ENCODE data around the gene ICE2.

Gene ICE2

DNA sequence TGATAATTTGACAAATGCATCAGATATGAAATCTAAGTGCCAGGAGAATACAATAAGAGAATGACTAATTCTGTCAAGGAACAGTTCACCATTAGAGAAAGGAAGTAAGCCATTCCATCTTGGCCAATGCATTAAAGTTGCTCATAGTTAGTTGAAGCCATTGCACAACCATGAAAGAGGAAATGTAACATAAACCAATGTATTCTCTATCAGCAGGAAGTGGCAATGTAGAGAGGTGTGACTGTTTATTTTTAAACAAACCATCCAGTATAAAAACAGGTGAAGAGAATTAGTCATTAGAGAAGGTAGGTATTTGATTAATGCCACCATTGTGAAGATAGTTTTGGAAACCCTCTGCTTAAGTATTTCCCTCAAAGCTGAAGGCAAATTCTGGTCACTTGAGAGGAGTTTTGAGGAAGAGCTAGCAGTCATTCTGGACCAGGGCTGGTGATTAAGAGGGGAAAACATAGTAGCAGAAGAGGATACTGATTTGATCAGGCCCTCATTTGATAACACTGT, 70.4 kb downstream of the ICE2 start:
- H3K27ac ChIP-seq (ENCODE audit: low read depth, low read length): no peak overlapping the region
- H3K4me2 ChIP-seq (ENCODE audit: low read depth, low read length, poor library complexity, severe bottlenecking): no peak overlapping the region
- no peaks in the 10 kb centered on the region for H3K79me2 ChIP-seq (ENCODE audit: insufficient read depth, low read length)
- H3K27me3 ChIP-seq (ENCODE audit: low read length): no peaks in the 10 kb centered on the region
- no peaks in the 10 kb centered on the region for H4K20me1 ChIP-seq (ENCODE audit: low read depth, low read length)
- H3K9me2 ChIP-seq (replicated peaks; ENCODE audit: insufficient read depth, low read length): no peaks in the 10 kb centered on the region
- no peak overlapping the region for H2AFZ ChIP-seq (ENCODE audit: low read depth, low read length, severe bottlenecking)
- no peak for TF ChIP-seq EZH2phosphoT487 (conservative IDR thresholded peaks at IDR 0.05; ENCODE audit: low read length)
- TF ChIP-seq, protein P1, sequence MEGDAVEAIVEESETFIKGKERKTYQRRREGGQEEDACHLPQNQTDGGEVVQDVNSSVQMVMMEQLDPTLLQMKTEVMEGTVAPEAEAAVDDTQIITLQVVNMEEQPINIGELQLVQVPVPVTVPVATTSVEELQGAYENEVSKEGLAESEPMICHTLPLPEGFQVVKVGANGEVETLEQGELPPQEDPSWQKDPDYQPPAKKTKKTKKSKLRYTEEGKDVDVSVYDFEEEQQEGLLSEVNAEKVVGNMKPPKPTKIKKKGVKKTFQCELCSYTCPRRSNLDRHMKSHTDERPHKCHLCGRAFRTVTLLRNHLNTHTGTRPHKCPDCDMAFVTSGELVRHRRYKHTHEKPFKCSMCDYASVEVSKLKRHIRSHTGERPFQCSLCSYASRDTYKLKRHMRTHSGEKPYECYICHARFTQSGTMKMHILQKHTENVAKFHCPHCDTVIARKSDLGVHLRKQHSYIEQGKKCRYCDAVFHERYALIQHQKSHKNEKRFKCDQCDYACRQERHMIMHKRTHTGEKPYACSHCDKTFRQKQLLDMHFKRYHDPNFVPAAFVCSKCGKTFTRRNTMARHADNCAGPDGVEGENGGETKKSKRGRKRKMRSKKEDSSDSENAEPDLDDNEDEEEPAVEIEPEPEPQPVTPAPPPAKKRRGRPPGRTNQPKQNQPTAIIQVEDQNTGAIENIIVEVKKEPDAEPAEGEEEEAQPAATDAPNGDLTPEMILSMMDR (IDR thresholded peaks at IDR 0.05; ENCODE audit: insufficient read depth, low read length, poor library complexity, severe bottlenecking): no peak
- no peak overlapping the region for H3K9ac ChIP-seq (ENCODE audit: low read length)
- H3F3A ChIP-seq (ENCODE audit: insufficient read depth): no peaks in the 10 kb centered on the region
- no peaks in the 10 kb centered on the region for H3K36me3 ChIP-seq (ENCODE audit: low read length)
- H3K9me3 ChIP-seq (ENCODE audit: insufficient read depth, low read length): no peaks in the 10 kb centered on the region
- no peak overlapping the region for H3K4me3 ChIP-seq (ENCODE audit: insufficient read depth, low read length, poor library complexity, severe bottlenecking)

- Histone ChIP-seq H3K9me2 (replicated peaks; ENCODE audit: insufficient read depth, low read length) (no peaks in the 10 kb centered on the region), H2AFZ (ENCODE audit: low read depth, low read length, severe bottlenecking) (no peak overlapping the region), H3K9me3 (ENCODE audit: insufficient read depth, low read length) (no peaks in the 10 kb centered on the region), H3K79me2 (ENCODE audit: insufficient read depth, low read length) (no peaks in the 10 kb centered on the region), H3K27ac (ENCODE audit: low read depth, low read length) (no peak overlapping the region), H4K20me1 (ENCODE audit: low read depth, low read length) (no peaks in the 10 kb centered on the region), H3F3A (ENCODE audit: insufficient read depth) (no peaks in the 10 kb centered on the region), H3K9ac (ENCODE audit: low read length) (no peak overlapping the region), H3K27me3 (ENCODE audit: low read length) (no peaks in the 10 kb centered on the region), H3K36me3 (ENCODE audit: low read length) (no peaks in the 10 kb centered on the region), H3K4me2 (ENCODE audit: low read depth, low read length, poor library complexity, severe bottlenecking) (no peak overlapping the region), H3K4me3 (ENCODE audit: insufficient read depth, low read length, poor library complexity, severe bottlenecking) (no peak overlapping the region)
- TF ChIP-seq EZH2phosphoT487 (conservative IDR thresholded peaks at IDR 0.05; ENCODE audit: low read length): no peak
- TF ChIP-seq, protein P1 (IDR thresholded peaks at IDR 0.05; ENCODE audit: insufficient read depth, low read length, poor library complexity, severe bottlenecking): no peak
These were observed 71.5 kb downstream of the ICE2 start for GRCh38 chr15:60407415-60407805.

- Histone ChIP-seq H3K9ac (ENCODE audit: low read length) (no peak overlapping the region), H3K9me2 (replicated peaks; ENCODE audit: insufficient read depth, low read length) (no peaks in the 10 kb centered on the region), H3K9me3 (ENCODE audit: insufficient read depth, low read length) (no peaks in the 10 kb centered on the region), H3K36me3 (ENCODE audit: low read length) (no peaks in the 10 kb centered on the region), H3K4me3 (ENCODE audit: insufficient read depth, low read length, poor library complexity, severe bottlenecking) (no peak overlapping the region), H3K4me2 (ENCODE audit: low read depth, low read length, poor library complexity, severe bottlenecking) (no peak overlapping the region), H3K79me2 (ENCODE audit: insufficient read depth, low read length) (no peaks in the 10 kb centered on the region), H3K27me3 (ENCODE audit: low read length) (no peaks in the 10 kb centered on the region), H2AFZ (ENCODE audit: low read depth, low read length, severe bottlenecking) (no peak overlapping the region), H4K20me1 (ENCODE audit: low read depth, low read length) (no peaks in the 10 kb centered on the region), H3F3A (ENCODE audit: insufficient read depth) (no peaks in the 10 kb centered on the region), H3K27ac (ENCODE audit: low read depth, low read length) (no peak overlapping the region)
- TF ChIP-seq, protein P1 (IDR thresholded peaks at IDR 0.05; ENCODE audit: insufficient read depth, low read length, poor library complexity, severe bottlenecking): no peak
- no peak for TF ChIP-seq EZH2phosphoT487 (conservative IDR thresholded peaks at IDR 0.05; ENCODE audit: low read length)
These were observed 72.2 kb downstream of the ICE2 start for GRCh38 chr15:60406513-60407414.

All from SU-DHL-6 (cell line).